Measurements from ENCODE around the gene CDH4.

The CDH4 gene

GRCh38 chr20:61701401-61701800 lies 449.3 kb downstream of the CDH4 start:
- no peak overlapping the region for H3K4me3 ChIP-seq (ENCODE audit: low read depth, low read length)
- no peak for TF ChIP-seq CTCF (IDR thresholded peaks at IDR 0.05; ENCODE audit: low read depth, low read length)

- H3K4me3 ChIP-seq (ENCODE audit: low read depth, low read length), result no peak overlapping the region
- no peak for TF ChIP-seq CTCF (IDR thresholded peaks at IDR 0.05; ENCODE audit: low read depth, low read length)
Observed at GRCh38 chr20:61701802-61702201, 449.7 kb downstream of the CDH4 start.

GRCh38 chr20:61702246-61702645 lies 450.2 kb downstream of the CDH4 start:
- no peak for TF ChIP-seq CTCF (IDR thresholded peaks at IDR 0.05; ENCODE audit: low read depth, low read length)
- no peak overlapping the region for H3K4me3 ChIP-seq (ENCODE audit: low read depth, low read length)

- H3K4me3 ChIP-seq (ENCODE audit: low read depth, low read length), result no peak overlapping the region
- no peak for TF ChIP-seq CTCF (IDR thresholded peaks at IDR 0.05; ENCODE audit: low read depth, low read length)
Observed at GRCh38 chr20:61704661-61705060, 452.6 kb downstream of the CDH4 start.

GRCh38 chr20:61705386-61706258 lies 453.6 kb downstream of the CDH4 start:
- no peak for TF ChIP-seq CTCF (IDR thresholded peaks at IDR 0.05; ENCODE audit: low read depth, low read length)
- no peak overlapping the region for H3K4me3 ChIP-seq (ENCODE audit: low read depth, low read length)

- TF ChIP-seq CTCF (IDR thresholded peaks at IDR 0.05; ENCODE audit: low read depth, low read length), result no peak
- H3K4me3 ChIP-seq (ENCODE audit: low read depth, low read length), result no peak overlapping the region
Observed at GRCh38 chr20:61706259-61706961, 454.3 kb downstream of the CDH4 start.

- TF ChIP-seq CTCF (IDR thresholded peaks at IDR 0.05; ENCODE audit: low read depth, low read length), result no peak
Observed at GRCh38 chr20:61708891-61709290, 456.8 kb downstream of the CDH4 start.

More at GRCh38 chr20:61708891-61709290, 456.8 kb downstream of the CDH4 start:
- no peak overlapping the region for H3K4me3 ChIP-seq (ENCODE audit: low read depth, low read length)
